ENCODE data around the gene ZNF528.
A peak's percentile ranks its signal among the peaks of the same experiment; 100 is the strongest.

ZNF528 gene

DNA sequence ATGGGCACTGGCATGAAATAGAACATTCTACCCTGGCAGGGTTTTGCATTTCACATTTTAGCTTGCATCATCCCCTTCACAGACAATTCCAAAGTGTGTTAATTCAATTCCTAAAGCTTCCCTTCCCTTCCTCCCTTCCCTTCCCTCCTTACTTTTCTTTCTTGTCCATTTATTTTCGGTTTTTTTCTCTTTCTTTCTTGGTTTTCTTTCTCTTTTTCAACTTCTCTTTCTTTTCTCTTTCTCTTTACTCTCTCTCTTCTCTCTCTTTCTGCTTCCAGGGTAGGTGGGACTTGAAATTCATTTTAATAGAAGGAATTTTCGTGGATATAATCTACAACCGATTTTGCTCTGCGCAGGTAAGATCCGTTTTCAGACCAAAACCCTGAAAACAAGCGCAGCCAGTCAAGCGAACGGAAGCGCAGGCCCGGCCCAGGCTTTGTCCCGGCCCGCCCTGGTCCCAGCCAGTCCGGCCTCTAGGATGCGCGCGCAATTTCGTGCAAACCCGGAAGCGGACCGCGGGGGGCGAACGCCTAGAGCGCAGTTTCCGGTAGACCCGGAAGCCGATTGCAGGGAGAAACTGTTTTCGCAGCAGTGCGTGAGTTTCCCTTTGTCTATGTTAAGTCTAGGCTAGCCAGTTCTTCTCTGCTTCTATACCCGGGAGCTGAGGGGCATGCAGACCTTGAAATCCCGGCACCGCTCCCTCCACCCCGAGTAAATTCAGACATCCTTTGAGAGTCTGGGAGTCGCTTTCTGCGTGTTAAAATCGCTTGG, at the start of gene ZNF528:
Gene ZNF528 (plus strand): TSS at position 540 of the 771 bp plus-strand sequence. CDS start 4,165 bp downstream, outside the sequence.
- DNase-seq: peak; percentile 87

DNA sequence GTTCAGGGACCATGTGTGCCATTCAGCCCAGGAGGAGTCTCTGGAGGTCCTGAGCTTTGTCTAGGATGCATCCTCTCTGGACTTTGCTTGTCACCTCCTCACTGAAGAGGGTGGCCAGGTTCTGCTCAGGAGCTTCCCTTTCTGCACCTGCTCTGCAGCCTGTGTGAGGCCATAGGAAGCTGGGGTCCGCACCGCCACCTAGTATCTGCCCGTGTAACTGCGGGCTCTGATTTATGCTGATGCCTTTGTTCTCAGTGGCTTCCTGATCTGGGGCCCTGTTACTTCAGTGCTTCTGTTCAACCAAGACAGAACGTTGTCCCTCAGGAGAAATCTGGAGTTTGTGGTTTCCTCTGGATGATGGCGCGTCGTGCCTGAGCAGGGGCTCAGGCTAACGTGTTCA, 46.1 kb upstream of the ZNF528 start:
- DNase-seq: no peak

DNA sequence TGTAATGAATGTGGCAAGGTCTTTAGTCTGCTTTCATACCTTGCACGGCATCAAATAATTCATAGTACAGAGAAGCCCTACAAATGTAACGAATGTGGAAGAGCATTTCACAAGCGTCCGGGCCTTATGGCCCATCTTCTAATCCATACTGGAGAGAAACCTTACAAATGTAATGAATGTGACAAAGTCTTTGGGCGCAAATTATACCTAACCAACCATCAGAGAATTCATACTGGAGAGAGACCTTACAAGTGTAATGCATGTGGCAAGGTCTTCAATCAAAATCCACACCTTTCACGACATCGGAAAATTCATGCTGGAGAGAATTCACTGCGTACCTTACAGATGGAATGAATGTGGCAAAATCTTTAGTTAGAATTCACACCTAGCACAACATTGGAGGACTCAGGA, 31.2 kb upstream of the ZNF528 start:
- DNase-seq: no peak

DNA sequence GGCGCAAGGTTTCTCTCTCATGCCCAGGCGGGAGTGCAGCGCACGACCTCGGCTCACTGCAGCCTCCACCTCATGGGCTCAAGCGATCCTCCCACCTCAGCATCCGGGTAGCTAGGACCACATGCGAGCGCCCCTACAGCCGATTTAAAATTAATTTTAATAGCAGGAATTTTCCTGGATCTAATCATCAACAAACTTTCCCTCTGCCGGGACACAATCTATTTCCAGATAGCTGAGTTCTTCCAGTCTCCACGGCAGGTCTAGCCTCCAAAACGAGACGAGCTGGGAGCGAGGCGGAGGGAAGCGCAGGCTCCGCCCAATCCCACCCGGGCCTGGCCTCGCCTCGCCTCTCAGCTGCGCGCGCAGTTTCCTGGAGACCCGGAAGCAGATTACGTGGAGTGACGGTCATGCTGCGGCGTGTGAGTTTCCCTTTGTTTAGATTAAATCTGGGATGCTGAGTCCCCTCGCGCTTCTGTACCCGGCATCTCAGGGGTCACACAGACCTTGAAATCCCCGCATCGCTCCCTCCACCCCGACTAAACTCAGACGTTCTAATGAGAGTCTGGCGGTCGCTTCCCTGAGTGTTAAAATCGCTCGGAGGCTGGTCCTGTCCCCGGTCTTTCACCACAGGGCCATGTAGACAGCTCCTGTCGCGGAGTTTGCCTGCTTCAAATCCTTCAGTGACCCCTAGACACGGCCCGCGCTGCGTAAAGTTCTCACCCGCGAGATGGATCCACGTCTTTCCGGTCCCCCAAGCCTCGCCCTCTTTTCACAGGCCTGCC, 27.9 kb upstream of the ZNF528 start, which contains the start of gene ZNF880:
Gene ZNF880 (plus strand): TSS at position 365 of the 782 bp plus-strand sequence. CDS start 43 bp downstream, at position 408.
- DNase-seq: no peak

DNA sequence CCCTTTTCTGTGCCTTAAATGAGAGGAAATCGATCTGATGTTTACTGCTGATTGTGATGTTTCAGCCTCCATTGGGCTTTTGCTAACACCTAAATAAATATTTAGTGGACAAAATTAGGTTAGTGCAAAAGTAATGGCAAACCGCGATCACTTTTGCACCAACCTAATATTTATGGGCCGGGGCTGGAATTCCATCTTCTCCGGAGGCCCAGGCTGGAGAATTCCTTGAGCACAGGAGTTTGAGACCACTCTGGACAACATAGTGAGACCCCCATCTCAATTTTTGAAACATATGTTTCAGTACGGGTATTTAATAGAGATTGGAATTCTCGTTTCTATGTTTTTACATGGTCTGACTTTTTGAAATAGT, 27.3 kb upstream of the ZNF528 start:
- DNase-seq: no peak

GRCh38 chr19:52391135-52391534, 6.5 kb upstream of the ZNF528 start:
- no peak for DNase-seq

- no peak for DNase-seq
These were observed 412 bp downstream of the ZNF528 start for GRCh38 chr19:52398081-52398441.

- no peak for DNase-seq
These were observed 12.6 kb downstream of the ZNF528 start for GRCh38 chr19:52410276-52410675.

- no peak for DNase-seq
These were observed 18.1 kb downstream of the ZNF528 start for GRCh38 chr19:52415711-52416110.

- no peak for DNase-seq
These were observed 31.3 kb downstream of the ZNF528 start, which contains the start of gene ZNF534 for GRCh38 chr19:52428937-52429336. ZNF534 (plus strand) TSS chr19:52429148; CDS start chr19:52431475, 2,327 bp downstream.

- DNase-seq: no peak
These were observed 44.5 kb downstream of the ZNF528 start for GRCh38 chr19:52442179-52442578.

GRCh38 chr19:52444506-52444905, 46.9 kb downstream of the ZNF528 start:
- DNase-seq: no peak

GRCh38 chr19:52451241-52451640, 53.6 kb downstream of the ZNF528 start:
- DNase-seq: no peak

- no peak for DNase-seq
These were observed 55.9 kb downstream of the ZNF528 start, which contains the start of gene ZNF578 for GRCh38 chr19:52453324-52454094. ZNF578 (plus strand) TSS chr19:52453553; CDS start chr19:52501846, 48,293 bp downstream.

- peak; percentile 72 for DNase-seq
These were observed 67.3 kb downstream of the ZNF528 start for GRCh38 chr19:52464798-52465470.

Data from NCI-H1105 treated with DMSO at 0.1 percent for 48 hours (cell line).